HG02973 (cell line): ENCODE data around the gene TNNI2.

ENCODE experiments used
- ATAC-seq: cut with Tn5 transposase; IDR thresholded peaks from one replicate; pipeline ENCODE4 v1.9.1; 2021; ENCODE audit warnings: moderate library complexity; ENCODE audit not compliant: unreplicated experiment

Gene TNNI2

GRCh38 chr11:1844221-1845094 is 5.7 kb downstream of the TNNI2 start:
- no peak for ATAC-seq

GRCh38 chr11:1845095-1845429 is 6.3 kb downstream of the TNNI2 start:
- ATAC-seq: no peak

- no peak for ATAC-seq
Observed at GRCh38 chr11:1845561-1846452, 7.0 kb downstream of the TNNI2 start.

- ATAC-seq: no peak
Observed at GRCh38 chr11:1846453-1846932, 7.7 kb downstream of the TNNI2 start.

GRCh38 chr11:1847006-1847735 is 8.4 kb downstream of the TNNI2 start:
- ATAC-seq: no peak

GRCh38 chr11:1847926-1848639 is 9.3 kb downstream of the TNNI2 start:
- no peak for ATAC-seq

- no peak for ATAC-seq
Observed at GRCh38 chr11:1848640-1849430, 10.1 kb downstream of the TNNI2 start.

GRCh38 chr11:1851468-1852180 is 12.8 kb downstream of the TNNI2 start:
- no peak for ATAC-seq

- no peak for ATAC-seq
Observed at GRCh38 chr11:1852271-1852876, 13.6 kb downstream of the TNNI2 start.

GRCh38 chr11:1852877-1853276 is 14.1 kb downstream of the TNNI2 start, which contains the start of gene LSP1:
Gene LSP1, plus strand, starts transcription at chr11:1853084. Its CDS starts 61 bp downstream, at chr11:1853145.
- ATAC-seq: peak; percentile 32

- no peak for ATAC-seq
Observed at GRCh38 chr11:1853376-1854131, 14.8 kb downstream of the TNNI2 start.

GRCh38 chr11:1854132-1854948 is 15.6 kb downstream of the TNNI2 start:
- peak; percentile 22 for ATAC-seq

GRCh38 chr11:1854949-1855885 is 16.4 kb downstream of the TNNI2 start:
- peak; percentile 38 for ATAC-seq

- no peak for ATAC-seq
Observed at GRCh38 chr11:1855886-1856265, 17.1 kb downstream of the TNNI2 start.

GRCh38 chr11:1856306-1857005 is 17.7 kb downstream of the TNNI2 start:
- ATAC-seq: no peak
